ENCODE measurements around the gene ORC1.

ORC1 gene

GRCh38 chr1:52366517-52366827 is 37.8 kb downstream of the ORC1 start:
- Histone ChIP-seq H3K9ac (ENCODE audit: low read length) (no peak overlapping the region), H2AFZ (ENCODE audit: insufficient read depth, low read length, poor library complexity) (no peak overlapping the region)
- WGBS (ENCODE audit: extremely low coverage, insufficient coverage, insufficient read length) = no CpG with 5 or more reads among the region's 8 CpGs

GRCh38 chr1:52365746-52366516 is 38.3 kb downstream of the ORC1 start, which contains the start of gene CC2D1B:
TSS of gene CC2D1B (minus strand) at chr1:52366205. CDS start at chr1:52364620, 1,585 bp downstream.
- H3K9ac ChIP-seq (ENCODE audit: low read length) = peak within 1 kb of the TSS; percentile 79
- H2BK5ac ChIP-seq (ENCODE audit: low read depth, low read length, poor library complexity) = peak within 1 kb of the TSS; percentile 99
- H3K4ac ChIP-seq (ENCODE audit: low read depth, low read length) = peak within 1 kb of the TSS; percentile 93
- peak within 1 kb of the TSS; percentile 40 for H2BK12ac ChIP-seq (ENCODE audit: low read length)
- peaks cover 10% of the 10 kb centered on the region for H3K79me1 ChIP-seq (ENCODE audit: low read length)
- H4K91ac ChIP-seq (ENCODE audit: low read depth, low read length) = peak within 1 kb of the TSS; percentile 99
- H3K4me3 ChIP-seq (ENCODE audit: low read depth, low read length) = peak within 1 kb of the TSS; percentile 85
- H3K27me3 ChIP-seq (ENCODE audit: insufficient read depth, low read length) = no peaks in the 10 kb centered on the region
- H3K4me2 ChIP-seq (ENCODE audit: low read length) = peak within 1 kb of the TSS; percentile 90
- DNase-seq = peak; percentile 99 to 100
- H2AFZ ChIP-seq (ENCODE audit: insufficient read depth, low read length, poor library complexity) = peak within 1 kb of the TSS; percentile 99
- H3K36me3 ChIP-seq (ENCODE audit: control insufficient read depth in 1 of 2, insufficient read depth in 2 of 2, low read length in 2 of 2) = peaks cover 17 to 25% of the 10 kb centered on the region in 2 experiments
- no CpG with 5 or more reads among the region's 92 CpGs for WGBS (ENCODE audit: extremely low coverage, insufficient coverage, insufficient read length)
- peak within 1 kb of the TSS; percentile 94 for H3K27ac ChIP-seq (ENCODE audit: low read depth, low read length)
- H3K9me3 ChIP-seq (ENCODE audit: insufficient read depth, low read depth, low read length) = no peaks in the 10 kb centered on the region
- peak within 1 kb of the TSS; percentile 99 for H2BK120ac ChIP-seq (ENCODE audit: insufficient read depth, low read length, poor library complexity)
- no peak within 1 kb of the TSS for H3K23ac ChIP-seq (ENCODE audit: low read length)
- H4K8ac ChIP-seq (ENCODE audit: low read depth, low read length) = peak within 1 kb of the TSS; percentile 99
- peaks cover 12% of the 10 kb centered on the region for H3K79me2 ChIP-seq (ENCODE audit: control insufficient read depth, insufficient read depth, low read length, poor library complexity)
- H3K14ac ChIP-seq (ENCODE audit: low read length) = peak within 1 kb of the TSS; percentile 100
- peak within 1 kb of the TSS; percentile 99 for H3K18ac ChIP-seq (ENCODE audit: low read length)
- peaks cover 11 to 12% of the 10 kb centered on the region in 2 experiments for H3K4me1 ChIP-seq (ENCODE audit: control insufficient read depth in 1 of 2, insufficient read depth in 2 of 2, low read length in 2 of 2)
- peak within 1 kb of the TSS; percentile 99 for H4K12ac ChIP-seq (ENCODE audit: low read depth, low read length)
- peak within 1 kb of the TSS; percentile 100 for H2AK5ac ChIP-seq (ENCODE audit: low read length)

More at GRCh38 chr1:52366517-52366827, 37.8 kb downstream of the ORC1 start:
- H3K36me3 ChIP-seq (ENCODE audit: control insufficient read depth in 1 of 2, insufficient read depth in 2 of 2, low read length in 2 of 2) = peaks cover 11 to 20% of the 10 kb centered on the region in 2 experiments
- H3K14ac ChIP-seq (ENCODE audit: low read length) = no peak overlapping the region
- H2BK12ac ChIP-seq (ENCODE audit: low read length) = no peak overlapping the region
- H3K4ac ChIP-seq (ENCODE audit: low read depth, low read length) = no peak overlapping the region
- H2BK120ac ChIP-seq (ENCODE audit: insufficient read depth, low read length, poor library complexity) = no peak overlapping the region
- no peak overlapping the region for H3K18ac ChIP-seq (ENCODE audit: low read length)
- H3K23ac ChIP-seq (ENCODE audit: low read length) = no peak overlapping the region
- peak overlapping the region; percentile 22 for H3K4me2 ChIP-seq (ENCODE audit: low read length)
- no peak overlapping the region for H2AK5ac ChIP-seq (ENCODE audit: low read length)
- peaks cover 11 to 12% of the 10 kb centered on the region in 2 experiments for H3K4me1 ChIP-seq (ENCODE audit: control insufficient read depth in 1 of 2, insufficient read depth in 2 of 2, low read length in 2 of 2)
- no peaks in the 10 kb centered on the region for H3K9me3 ChIP-seq (ENCODE audit: insufficient read depth, low read depth, low read length)
- no peak for DNase-seq
- no peak overlapping the region for H3K27ac ChIP-seq (ENCODE audit: low read depth, low read length)
- H3K4me3 ChIP-seq (ENCODE audit: low read depth, low read length) = peak overlapping the region; percentile 85
- peaks cover 10% of the 10 kb centered on the region for H3K79me1 ChIP-seq (ENCODE audit: low read length)
- H4K8ac ChIP-seq (ENCODE audit: low read depth, low read length) = peak overlapping the region; percentile 37
- H3K27me3 ChIP-seq (ENCODE audit: insufficient read depth, low read length) = no peaks in the 10 kb centered on the region
- no peak overlapping the region for H2BK5ac ChIP-seq (ENCODE audit: low read depth, low read length, poor library complexity)
- no peak overlapping the region for H4K91ac ChIP-seq (ENCODE audit: low read depth, low read length)
- H3K79me2 ChIP-seq (ENCODE audit: control insufficient read depth, insufficient read depth, low read length, poor library complexity) = peaks cover 12% of the 10 kb centered on the region
- H4K12ac ChIP-seq (ENCODE audit: low read depth, low read length) = no peak overlapping the region

- peak overlapping the region; percentile 94 for H3K27ac ChIP-seq (ENCODE audit: low read depth, low read length)
- peak overlapping the region; percentile 90 for H3K4me2 ChIP-seq (ENCODE audit: low read length)
- H4K12ac ChIP-seq (ENCODE audit: low read depth, low read length) = peak overlapping the region; percentile 99
- H2AK5ac ChIP-seq (ENCODE audit: low read length) = peak overlapping the region; percentile 100
- peak overlapping the region; percentile 93 for H3K4ac ChIP-seq (ENCODE audit: low read depth, low read length)
- peak; percentile 52 to 67 for DNase-seq
- peak overlapping the region; percentile 99 for H4K8ac ChIP-seq (ENCODE audit: low read depth, low read length)
- peaks cover 11 to 12% of the 10 kb centered on the region in 2 experiments for H3K4me1 ChIP-seq (ENCODE audit: control insufficient read depth in 1 of 2, insufficient read depth in 2 of 2, low read length in 2 of 2)
- no peak overlapping the region for H2BK12ac ChIP-seq (ENCODE audit: low read length)
- H3K23ac ChIP-seq (ENCODE audit: low read length) = no peak overlapping the region
- H3K9ac ChIP-seq (ENCODE audit: low read length) = peak overlapping the region; percentile 79
- peak overlapping the region; percentile 99 for H2BK5ac ChIP-seq (ENCODE audit: low read depth, low read length, poor library complexity)
- no CpG with 5 or more reads among the region's 22 CpGs for WGBS (ENCODE audit: extremely low coverage, insufficient coverage, insufficient read length)
- H3K36me3 ChIP-seq (ENCODE audit: control insufficient read depth in 1 of 2, insufficient read depth in 2 of 2, low read length in 2 of 2) = peaks cover 24 to 32% of the 10 kb centered on the region in 2 experiments
- H3K79me1 ChIP-seq (ENCODE audit: low read length) = peaks cover 10% of the 10 kb centered on the region
- no peaks in the 10 kb centered on the region for H3K27me3 ChIP-seq (ENCODE audit: insufficient read depth, low read length)
- H3K18ac ChIP-seq (ENCODE audit: low read length) = peak overlapping the region; percentile 99
- no peaks in the 10 kb centered on the region for H3K9me3 ChIP-seq (ENCODE audit: insufficient read depth, low read depth, low read length)
- H4K91ac ChIP-seq (ENCODE audit: low read depth, low read length) = peak overlapping the region; percentile 99
- H3K4me3 ChIP-seq (ENCODE audit: low read depth, low read length) = peak overlapping the region; percentile 85
- peak overlapping the region; percentile 99 for H2AFZ ChIP-seq (ENCODE audit: insufficient read depth, low read length, poor library complexity)
- peak overlapping the region; percentile 100 for H3K14ac ChIP-seq (ENCODE audit: low read length)
- H2BK120ac ChIP-seq (ENCODE audit: insufficient read depth, low read length, poor library complexity) = peak overlapping the region; percentile 99
- peaks cover 12% of the 10 kb centered on the region for H3K79me2 ChIP-seq (ENCODE audit: control insufficient read depth, insufficient read depth, low read length, poor library complexity)
These were observed 39.0 kb downstream of the ORC1 start for GRCh38 chr1:52365071-52365745.

- Histone ChIP-seq H3K4ac (ENCODE audit: low read depth, low read length) (peak overlapping the region; percentile 24), H3K79me1 (ENCODE audit: low read length) (peaks cover 10% of the 10 kb centered on the region), H3K27me3 (ENCODE audit: insufficient read depth, low read length) (no peaks in the 10 kb centered on the region), H3K79me2 (ENCODE audit: control insufficient read depth, insufficient read depth, low read length, poor library complexity) (peaks cover 12% of the 10 kb centered on the region), H4K8ac (ENCODE audit: low read depth, low read length) (no peak overlapping the region), H3K23ac (ENCODE audit: low read length) (no peak overlapping the region), H2BK12ac (ENCODE audit: low read length) (no peak overlapping the region), H3K36me3 (ENCODE audit: control insufficient read depth in 1 of 2, insufficient read depth in 2 of 2, low read length in 2 of 2) (peaks cover 33 to 41% of the 10 kb centered on the region in 2 experiments), H3K4me2 (ENCODE audit: low read length) (peak overlapping the region; percentile 90), H3K9ac (ENCODE audit: low read length) (no peak overlapping the region), H4K12ac (ENCODE audit: low read depth, low read length) (no peak overlapping the region), H3K18ac (ENCODE audit: low read length) (peak overlapping the region; percentile 5), H3K9me3 (ENCODE audit: insufficient read depth, low read depth, low read length) (no peaks in the 10 kb centered on the region), H2AK5ac (ENCODE audit: low read length) (no peak overlapping the region), H2BK5ac (ENCODE audit: low read depth, low read length, poor library complexity) (no peak overlapping the region), H3K14ac (ENCODE audit: low read length) (no peak overlapping the region), H2AFZ (ENCODE audit: insufficient read depth, low read length, poor library complexity) (no peak overlapping the region), H4K91ac (ENCODE audit: low read depth, low read length) (no peak overlapping the region), H3K4me3 (ENCODE audit: low read depth, low read length) (no peak overlapping the region), H2BK120ac (ENCODE audit: insufficient read depth, low read length, poor library complexity) (no peak overlapping the region), H3K4me1 (ENCODE audit: control insufficient read depth in 1 of 2, insufficient read depth in 2 of 2, low read length in 2 of 2) (peaks cover 11 to 12% of the 10 kb centered on the region in 2 experiments), H3K27ac (ENCODE audit: low read depth, low read length) (no peak overlapping the region)
- DNase-seq = no peak
- WGBS (ENCODE audit: extremely low coverage, insufficient coverage, insufficient read length) = no CpG with 5 or more reads among the region's 5 CpGs
These were observed 39.9 kb downstream of the ORC1 start for GRCh38 chr1:52364235-52364839.

All from trophoblast cell (in vitro differentiated cells and primary cell).